ENCODE measurements around the gene TIMM17B. TPM values are rescaled to one million over a fixed set of nuclear protein-coding genes. Genes with fewer than 3 reads are reported as not detected.

The TIMM17B gene
- 65.2 to 99.9 TPM (median 98.2 TPM) in 5 replicates for total RNA-seq (2022; extraction: Qiagen RNA extraction; ENCODE audit: low read depth)

GRCh38 chrX:48897625-48898306 lies at the start of gene TIMM17B, which contains the start of gene PQBP1:
Gene TIMM17B (minus strand): TSS chrX:48897768. CDS start chrX:48897749, 19 bp downstream.
Gene PQBP1 (plus strand): TSS chrX:48897930. CDS start chrX:48898510, 580 bp downstream.

DNA sequence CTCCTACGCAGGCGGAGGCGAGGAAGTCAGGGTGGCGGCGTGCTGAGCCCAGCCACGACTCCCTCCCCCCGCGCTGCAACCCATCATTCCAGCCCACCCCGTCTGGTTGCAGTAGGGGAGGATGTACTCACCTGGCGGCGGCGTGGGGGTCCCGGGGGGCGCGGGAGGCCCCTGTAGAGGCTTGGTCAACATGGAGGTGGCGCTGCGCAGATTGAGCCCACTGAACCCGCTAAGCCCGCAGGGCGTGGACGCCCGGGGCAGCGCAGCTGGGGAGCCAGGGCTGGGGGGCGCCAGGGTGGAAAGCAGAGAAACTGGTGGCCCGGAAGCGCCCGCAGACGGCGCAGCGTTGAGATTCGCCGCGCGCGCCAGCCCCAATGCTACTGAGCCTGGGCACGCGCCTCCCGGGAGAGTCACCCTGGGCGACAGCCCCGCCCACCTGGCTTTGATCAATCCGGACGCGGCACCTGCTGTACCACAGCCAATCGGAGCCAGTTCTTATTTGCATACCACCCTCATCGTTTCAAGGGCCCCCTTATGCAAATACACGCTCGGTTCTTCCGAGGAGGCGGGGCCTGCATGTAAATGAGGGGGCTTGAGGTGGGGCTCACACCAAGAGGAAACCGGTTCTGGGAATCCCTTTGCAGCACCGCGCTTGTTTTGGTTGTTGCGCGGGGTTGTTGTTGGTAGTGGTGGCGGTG lies 21.2 kb upstream of the TIMM17B start, which contains the start of gene PIM2:
TSS of gene PIM2 (minus strand) at position 382 of the 698 bp plus-strand sequence. CDS start at position 192, 190 bp downstream.

DNA sequence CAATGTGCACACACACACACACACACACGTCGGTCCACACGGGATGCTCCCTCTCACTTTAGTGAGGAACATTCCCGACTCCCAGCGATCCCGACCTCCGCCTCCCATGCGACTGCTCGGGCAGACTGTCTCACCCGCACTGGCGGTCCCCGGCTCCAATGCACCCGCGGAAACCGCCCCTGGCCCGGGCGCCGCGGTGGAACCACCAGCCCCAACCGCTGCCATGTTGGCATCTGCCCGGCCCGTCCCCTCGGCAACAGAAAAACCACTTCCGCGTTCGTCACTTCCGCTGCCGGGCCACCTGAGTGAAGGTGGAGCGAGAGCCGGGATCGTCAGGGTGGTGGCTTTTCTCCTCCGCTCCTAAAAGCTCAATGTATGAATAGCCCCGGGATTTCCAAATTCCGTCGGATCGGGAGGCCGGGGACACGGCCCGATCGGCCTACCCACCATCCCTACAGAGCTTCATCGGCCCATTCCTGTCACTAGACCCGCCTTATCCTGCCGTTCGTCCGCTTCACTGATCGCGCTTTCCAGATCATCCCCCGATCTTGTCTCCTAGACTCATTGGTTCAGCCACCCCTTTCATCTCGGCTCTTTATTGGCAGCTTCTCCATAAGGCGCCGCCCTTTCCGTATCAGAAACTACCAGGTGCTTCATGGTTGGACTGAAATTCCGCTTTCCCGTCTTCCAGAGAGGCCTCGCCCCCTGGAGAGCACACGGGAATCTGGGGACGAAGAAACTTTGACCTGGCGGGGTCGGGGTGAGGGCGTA lies 14.0 kb upstream of the TIMM17B start, which contains the start of gene SLC35A2:
TSS of gene SLC35A2 (minus strand) at position 235 of the 771 bp plus-strand sequence. CDS start at position 225, 10 bp downstream.

Other genes with a start within 250 kb of the TIMM17B start
- gene WAS, start 214.0 kb downstream of the TIMM17B start, total RNA-seq (2022; extraction: Qiagen RNA extraction; ENCODE audit: low read depth) = 0.13 to 0.52 TPM (median 0.19 TPM) in 4 of 5 replicates, not detected in the other
- gene SUV39H1, start 201.0 kb downstream of the TIMM17B start, total RNA-seq (2022; extraction: Qiagen RNA extraction; ENCODE audit: low read depth) = 17.4 to 24.2 TPM (median 23.1 TPM) in 5 replicates
- not detected in 5 replicates for gene GLOD5, start 136.0 kb downstream of the TIMM17B start, total RNA-seq (2022; extraction: Qiagen RNA extraction; ENCODE audit: low read depth)
- gene GATA1, start 111.2 kb downstream of the TIMM17B start, total RNA-seq (2022; extraction: Qiagen RNA extraction; ENCODE audit: low read depth) = not detected in 5 replicates
- 24.5 to 38.5 TPM (median 32.5 TPM) in 5 replicates for gene HDAC6, start 95.7 kb downstream of the TIMM17B start, total RNA-seq (2022; extraction: Qiagen RNA extraction; ENCODE audit: low read depth)
- gene ERAS, start 71.3 kb downstream of the TIMM17B start, total RNA-seq (2022; extraction: Qiagen RNA extraction; ENCODE audit: low read depth) = 0.19 TPM in 1 of 5 replicates, not detected in the others
- gene PCSK1N, start 62.2 kb downstream of the TIMM17B start, total RNA-seq (2022; extraction: Qiagen RNA extraction; ENCODE audit: low read depth) = 14.2 to 57.6 TPM (median 52.0 TPM) in 5 replicates
- 88.6 to 103 TPM (median 94.0 TPM) in 5 replicates for gene PQBP1, start 162 bp upstream of the TIMM17B start, total RNA-seq (2022; extraction: Qiagen RNA extraction; ENCODE audit: low read depth)
- 42.8 to 68.8 TPM (median 65.0 TPM) in 5 replicates for gene SLC35A2, start 13.9 kb upstream of the TIMM17B start, total RNA-seq (2022; extraction: Qiagen RNA extraction; ENCODE audit: low read depth)
- 8.5 to 10.0 TPM (median 9.0 TPM) in 5 replicates for gene PIM2, start 21.3 kb upstream of the TIMM17B start, total RNA-seq (2022; extraction: Qiagen RNA extraction; ENCODE audit: low read depth)
- 60.4 to 71.4 TPM (median 64.7 TPM) in 5 replicates for gene OTUD5, start 59.8 kb upstream of the TIMM17B start, total RNA-seq (2022; extraction: Qiagen RNA extraction; ENCODE audit: low read depth)
- 0.92 to 1.6 TPM (median 1.2 TPM) in 5 replicates for gene KCND1, start 74.1 kb upstream of the TIMM17B start, total RNA-seq (2022; extraction: Qiagen RNA extraction; ENCODE audit: low read depth)
- gene GRIPAP1, start 104.5 kb upstream of the TIMM17B start, total RNA-seq (2022; extraction: Qiagen RNA extraction; ENCODE audit: low read depth) = 15.0 to 24.2 TPM (median 23.6 TPM) in 5 replicates
- gene TFE3, start 145.6 kb upstream of the TIMM17B start, total RNA-seq (2022; extraction: Qiagen RNA extraction; ENCODE audit: low read depth) = 38.3 to 57.8 TPM (median 54.4 TPM) in 5 replicates
- gene CCDC120, start 161.2 kb upstream of the TIMM17B start, total RNA-seq (2022; extraction: Qiagen RNA extraction; ENCODE audit: low read depth) = 2.1 to 4.9 TPM (median 3.8 TPM) in 5 replicates
- 37.3 to 50.2 TPM (median 43.8 TPM) in 5 replicates for gene PRAF2, start 176.2 kb upstream of the TIMM17B start, total RNA-seq (2022; extraction: Qiagen RNA extraction; ENCODE audit: low read depth)
- gene WDR45, start 182.1 kb upstream of the TIMM17B start, total RNA-seq (2022; extraction: Qiagen RNA extraction; ENCODE audit: low read depth) = 44.3 to 60.4 TPM (median 58.1 TPM) in 5 replicates
- 19.8 to 26.6 TPM (median 24.5 TPM) in 5 replicates for gene GPKOW, start 226.0 kb upstream of the TIMM17B start, total RNA-seq (2022; extraction: Qiagen RNA extraction; ENCODE audit: low read depth)

Measured in A549 treated with ZK216348 at 1 μM for 4 hours (cell line).